ENCODE measurements around the gene TMEM92.

- TF ChIP-seq, protein P1, sequence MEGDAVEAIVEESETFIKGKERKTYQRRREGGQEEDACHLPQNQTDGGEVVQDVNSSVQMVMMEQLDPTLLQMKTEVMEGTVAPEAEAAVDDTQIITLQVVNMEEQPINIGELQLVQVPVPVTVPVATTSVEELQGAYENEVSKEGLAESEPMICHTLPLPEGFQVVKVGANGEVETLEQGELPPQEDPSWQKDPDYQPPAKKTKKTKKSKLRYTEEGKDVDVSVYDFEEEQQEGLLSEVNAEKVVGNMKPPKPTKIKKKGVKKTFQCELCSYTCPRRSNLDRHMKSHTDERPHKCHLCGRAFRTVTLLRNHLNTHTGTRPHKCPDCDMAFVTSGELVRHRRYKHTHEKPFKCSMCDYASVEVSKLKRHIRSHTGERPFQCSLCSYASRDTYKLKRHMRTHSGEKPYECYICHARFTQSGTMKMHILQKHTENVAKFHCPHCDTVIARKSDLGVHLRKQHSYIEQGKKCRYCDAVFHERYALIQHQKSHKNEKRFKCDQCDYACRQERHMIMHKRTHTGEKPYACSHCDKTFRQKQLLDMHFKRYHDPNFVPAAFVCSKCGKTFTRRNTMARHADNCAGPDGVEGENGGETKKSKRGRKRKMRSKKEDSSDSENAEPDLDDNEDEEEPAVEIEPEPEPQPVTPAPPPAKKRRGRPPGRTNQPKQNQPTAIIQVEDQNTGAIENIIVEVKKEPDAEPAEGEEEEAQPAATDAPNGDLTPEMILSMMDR (conservative IDR thresholded peaks at IDR 0.05; ENCODE audit: low read length): no peak
- no peak for TF ChIP-seq EZH2phosphoT487 (IDR thresholded peaks at IDR 0.05; ENCODE audit: borderline replicate concordance, low read depth, low read length)
These were observed 7.0 kb upstream of the TMEM92 start for GRCh38 chr17:50267074-50267841.

All from OCI-LY7 (cell line).